NCI-H524 (cell line): Measurements from ENCODE around the gene CADPS2.

Source experiments
- DNase-seq, 2 experiments: peaks; one replicate each; lab custom pipeline; 2025; lab: John Stamatoyannopoulos, UW

Gene CADPS2

DNA sequence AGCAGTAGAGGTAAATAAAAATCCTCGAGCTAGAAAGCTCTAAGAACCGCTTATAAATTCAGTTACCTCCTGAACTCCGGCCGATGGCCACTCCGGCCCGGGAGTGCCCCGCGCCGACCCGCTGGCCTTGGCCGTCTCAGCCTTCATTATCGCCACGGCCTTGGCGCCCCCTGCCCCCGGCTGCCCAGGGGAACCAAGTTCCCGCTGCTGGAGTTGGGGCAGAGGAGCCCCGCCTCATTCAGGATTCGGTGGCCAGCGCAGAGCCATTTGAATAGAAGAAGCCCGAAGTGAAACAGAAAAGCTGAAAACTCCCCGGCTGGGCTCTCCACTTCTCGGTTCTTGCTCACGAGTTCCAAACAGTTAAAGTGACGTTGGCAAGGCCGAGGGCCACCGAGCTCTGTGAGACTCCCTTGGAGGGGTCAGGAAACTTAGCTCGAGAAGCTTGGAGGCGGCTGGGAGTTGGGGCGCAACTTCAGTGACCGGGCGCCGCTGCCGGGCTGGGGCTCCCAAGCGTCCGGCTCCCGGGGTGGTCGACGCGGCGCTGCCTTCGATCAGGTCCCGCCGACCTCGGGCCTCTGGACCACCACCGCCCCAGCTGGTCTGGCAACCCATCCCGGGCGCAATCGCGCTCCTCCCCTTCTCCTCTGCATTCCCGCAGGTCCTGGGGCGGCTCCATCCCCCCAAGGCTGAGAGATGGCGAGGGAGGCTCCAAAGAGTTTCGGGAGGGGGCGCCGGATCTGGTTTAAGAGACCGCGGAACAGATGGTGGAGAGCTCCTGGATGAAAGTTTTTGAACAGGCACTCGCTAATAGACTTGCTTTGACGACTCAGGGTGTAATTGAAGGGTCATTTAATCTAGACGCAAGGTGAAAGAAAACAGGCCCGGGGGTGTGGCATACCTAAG, 575.9 kb downstream of the CADPS2 start:
- DNase-seq: peak; percentile 9 to 58

- no peak for DNase-seq
Measured at GRCh38 chr7:122309421-122309820, 576.8 kb downstream of the CADPS2 start.

DNA sequence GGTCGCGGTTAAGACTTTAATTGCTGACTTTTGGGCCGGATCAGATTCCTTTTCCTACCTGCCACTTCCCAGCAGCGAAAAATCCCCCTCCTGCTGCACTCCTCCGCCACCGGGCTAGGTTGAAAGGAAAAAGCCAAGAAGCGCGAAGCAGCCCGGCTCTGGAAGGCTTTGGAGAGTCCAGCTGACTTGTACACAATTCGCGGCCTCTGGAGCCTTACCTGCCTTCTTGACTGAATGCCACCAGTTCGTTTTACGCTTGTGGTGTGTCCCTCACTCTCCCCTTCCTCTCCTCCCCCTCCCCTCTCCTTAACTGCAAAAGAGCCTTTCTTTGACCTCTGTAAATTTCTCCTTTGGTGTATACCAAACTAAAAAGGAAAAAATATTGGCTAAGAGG, 579.0 kb downstream of the CADPS2 start:
- peak; percentile 75 to 81 for DNase-seq

- DNase-seq: peak; percentile 55 to 64
Measured at GRCh38 chr7:122306320-122307227, 579.7 kb downstream of the CADPS2 start.

DNA sequence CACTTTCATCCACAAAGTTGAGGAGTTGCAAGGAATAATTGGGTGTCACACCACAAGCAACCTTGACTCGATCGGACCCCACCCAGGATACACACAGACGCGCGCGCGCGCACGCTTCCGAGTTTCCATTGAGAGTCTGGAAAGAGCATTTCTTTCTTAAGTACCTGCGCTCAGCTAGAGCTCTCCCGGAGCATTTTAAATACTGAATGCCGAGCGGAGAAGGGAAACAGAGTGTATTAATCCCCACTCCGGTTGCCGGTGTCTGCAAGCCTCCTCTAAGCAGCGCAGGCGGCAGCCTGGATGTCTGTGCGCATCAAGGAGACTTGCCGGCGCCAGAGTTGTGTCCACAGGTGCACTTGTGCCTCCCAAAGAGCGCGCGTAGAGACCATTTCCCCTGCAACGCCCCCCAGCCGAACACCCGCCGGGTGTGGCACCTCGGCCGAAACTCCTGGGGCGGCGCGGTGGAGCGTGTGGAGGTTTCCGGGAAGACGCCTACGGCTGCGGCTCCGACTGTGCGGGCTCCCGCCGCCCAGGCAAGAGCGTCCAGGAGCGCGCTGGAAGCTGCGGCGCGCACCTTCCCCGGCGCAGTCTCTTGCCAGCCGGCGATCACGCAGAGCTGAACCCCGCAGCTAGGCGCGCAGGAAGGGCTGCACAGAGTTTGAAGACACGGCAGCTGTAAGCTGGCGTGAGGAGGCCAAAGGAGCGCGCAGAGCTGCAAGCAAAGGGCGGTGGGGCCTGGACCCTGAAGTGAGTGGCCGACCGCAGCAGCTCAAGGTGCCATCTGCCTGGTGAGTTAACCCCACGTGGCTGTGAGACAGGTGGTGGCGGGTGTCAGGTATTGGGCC, 580.6 kb downstream of the CADPS2 start:
- DNase-seq: peak; percentile 50 to 70

- DNase-seq: no peak
Measured at GRCh38 chr7:122304996-122305421, 581.3 kb downstream of the CADPS2 start.

DNA sequence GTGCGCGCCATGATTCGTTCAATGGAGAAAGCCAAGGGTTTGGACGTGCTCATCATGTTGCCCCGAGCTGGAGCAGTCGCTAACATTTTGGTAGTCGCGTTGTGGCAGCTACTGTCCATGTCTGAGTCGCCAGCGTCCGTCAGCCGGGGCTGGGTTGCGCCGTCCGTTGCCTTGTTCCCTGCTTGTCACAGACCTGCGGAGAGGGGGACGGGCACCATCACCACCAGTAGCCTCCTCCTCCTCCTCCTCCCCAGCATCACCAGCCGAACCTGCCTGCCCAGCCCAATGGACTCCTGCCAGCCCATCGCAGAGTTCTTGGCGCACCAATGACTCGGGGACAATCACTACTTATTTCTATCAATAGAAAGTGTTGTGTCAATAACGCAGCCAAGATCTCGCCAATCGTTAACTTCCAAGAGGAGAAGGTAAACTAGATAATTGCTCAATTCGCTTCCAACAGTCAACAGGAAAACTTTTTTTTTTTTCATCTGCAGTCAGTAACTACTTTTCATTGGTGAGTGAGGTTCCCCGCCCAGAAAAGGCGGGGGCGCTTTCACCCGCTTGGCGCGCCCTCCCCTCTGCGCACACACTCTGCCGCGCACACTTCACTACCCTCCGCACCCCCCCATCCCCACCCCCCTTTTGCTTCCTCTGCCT, 581.8 kb downstream of the CADPS2 start, which contains the start of gene FEZF1:
TSS of gene FEZF1 (minus strand) at position 432 of the 657 bp plus-strand sequence. CDS start at position 119, 313 bp downstream.
- DNase-seq: peak; percentile 12 to 57

- DNase-seq: peak; percentile 7 to 32
Measured at GRCh38 chr7:122303531-122304318, 582.5 kb downstream of the CADPS2 start.

DNA sequence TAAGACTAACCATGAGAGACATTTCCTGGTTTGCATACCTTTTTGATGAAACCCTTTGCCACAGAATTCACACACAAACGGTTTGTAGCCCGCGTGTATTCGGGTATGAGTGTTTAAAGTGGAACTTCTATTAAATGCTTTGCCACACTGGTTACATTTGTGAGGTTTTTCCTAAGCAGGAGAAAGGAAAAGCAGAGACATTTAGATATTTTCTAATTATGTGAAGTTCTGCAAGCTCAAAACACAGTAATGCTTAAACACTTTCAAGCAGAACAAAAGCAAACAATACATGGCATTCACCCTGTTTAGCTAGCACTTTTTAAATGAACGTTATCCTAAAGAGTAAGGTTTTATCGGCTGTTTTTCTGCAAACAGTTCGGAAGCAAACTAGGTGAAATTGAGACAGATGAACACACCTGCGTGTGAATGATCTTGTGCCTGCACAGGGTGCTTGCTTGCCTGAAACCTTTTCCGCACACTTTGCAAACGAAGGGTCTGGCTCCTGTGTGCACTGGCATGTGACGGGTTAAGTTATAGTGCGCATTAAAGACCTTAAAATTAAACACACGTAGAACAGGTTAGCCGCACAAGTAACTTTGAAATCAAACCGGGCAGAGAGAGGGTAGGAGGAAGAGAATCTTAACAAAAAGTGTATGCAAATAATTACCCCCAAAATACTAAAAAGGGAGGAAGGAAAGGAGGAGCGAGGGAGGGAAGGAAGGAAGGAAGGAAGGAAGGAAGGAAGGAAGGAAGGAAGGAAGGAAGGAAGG, 583.3 kb downstream of the CADPS2 start:
- no peak for DNase-seq

- DNase-seq: no peak
Measured at GRCh38 chr7:122301858-122302760, 584.2 kb downstream of the CADPS2 start.

DNA sequence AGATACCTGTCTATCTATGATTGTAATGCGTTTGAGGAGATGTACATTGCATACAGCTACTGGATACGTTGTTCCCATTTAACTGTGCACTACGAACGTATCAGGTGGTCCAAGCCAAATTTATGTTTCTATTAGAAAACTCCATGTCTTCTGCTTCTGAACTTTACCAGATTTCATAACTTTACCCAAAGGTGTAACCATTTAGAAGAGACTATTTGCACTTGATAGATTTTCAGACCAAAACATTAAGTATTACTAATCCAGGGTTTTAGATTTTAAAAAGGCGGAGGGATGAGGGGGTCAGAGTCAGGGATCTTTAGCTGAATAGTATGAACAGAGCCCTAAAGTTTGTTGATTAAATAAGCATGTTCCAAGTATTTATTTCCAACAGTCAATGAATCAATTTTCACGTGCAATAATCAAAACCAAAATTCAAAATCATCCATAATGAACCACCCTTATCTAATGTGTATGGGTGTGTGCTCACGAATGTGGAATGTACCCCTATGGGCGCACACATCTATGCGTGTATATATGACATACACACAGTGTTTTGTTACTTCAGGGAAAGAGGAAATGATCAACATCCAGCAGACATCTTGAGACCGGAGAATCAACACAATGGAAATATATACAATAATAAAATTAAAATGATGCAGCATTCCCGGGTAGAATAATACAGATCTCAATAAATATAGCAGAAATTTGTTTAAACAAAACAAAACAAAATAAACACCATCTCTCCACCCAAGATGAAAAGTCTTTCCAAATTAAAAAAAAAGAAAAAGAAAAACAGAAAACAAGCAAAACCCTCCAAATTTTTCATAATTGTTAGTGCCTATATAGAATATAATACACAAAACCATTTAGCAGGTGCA, 585.1 kb downstream of the CADPS2 start:
- no peak for DNase-seq

DNA sequence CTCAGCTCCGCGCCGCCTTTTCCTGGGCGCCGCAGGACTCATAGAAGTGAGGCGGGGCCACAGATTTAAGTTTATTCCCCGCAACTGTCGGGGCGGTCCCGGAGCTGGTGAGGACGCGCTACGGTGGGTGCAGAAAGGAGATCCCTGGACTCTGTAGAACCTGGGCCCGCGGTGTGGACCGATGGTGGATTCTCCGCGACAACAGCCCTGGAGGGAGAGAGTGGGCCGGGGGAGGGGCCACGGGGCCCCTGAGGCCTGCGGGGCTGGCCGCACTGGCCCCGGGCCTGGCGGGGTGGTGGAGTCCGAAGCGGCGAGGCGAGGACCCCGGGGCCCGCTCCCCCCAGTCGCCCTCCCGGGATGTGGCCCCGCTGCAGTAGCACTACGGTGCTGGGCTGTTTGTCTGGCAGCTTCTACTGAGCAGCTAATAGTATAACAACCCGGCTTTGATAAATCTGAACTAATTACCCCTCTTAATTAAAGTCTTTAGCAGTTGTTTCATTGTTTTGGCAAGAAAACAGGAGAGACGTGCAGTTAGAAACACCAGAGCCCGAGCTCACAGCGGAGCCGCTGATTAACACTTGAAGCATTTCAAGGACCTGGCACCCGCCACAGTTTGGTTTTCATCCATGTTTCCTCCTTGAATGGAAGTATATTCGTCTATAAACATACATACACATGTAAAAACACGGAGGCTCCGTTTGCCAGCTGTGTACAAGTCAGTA, 585.9 kb downstream of the CADPS2 start:
- peak; percentile 16 to 38 for DNase-seq

GRCh38 chr7:122299624-122300210, 586.5 kb downstream of the CADPS2 start:
- DNase-seq: peak in 1 of 2 experiments; percentile 12

GRCh38 chr7:122298618-122299017, 587.6 kb downstream of the CADPS2 start:
- peak in 1 of 2 experiments; percentile 17 for DNase-seq

DNA sequence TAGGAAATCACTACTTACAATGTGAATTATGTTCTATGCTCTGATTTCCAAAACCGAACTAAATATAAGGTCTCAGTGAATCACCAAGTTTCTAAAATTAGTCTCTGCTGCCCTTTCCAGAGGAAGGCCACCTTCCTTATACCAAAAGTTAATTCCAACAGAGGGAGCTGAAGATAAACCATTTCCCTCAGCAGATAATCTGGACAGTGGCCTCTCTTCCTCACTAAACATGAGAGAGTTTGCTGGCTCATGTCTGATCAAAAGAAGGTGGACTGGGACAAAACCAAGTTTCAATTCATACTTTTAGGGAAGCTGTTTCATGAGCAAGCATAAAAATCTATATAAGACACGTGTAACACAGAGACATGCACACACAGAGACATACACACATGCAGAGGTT, 588.1 kb downstream of the CADPS2 start:
- DNase-seq: peak in 1 of 2 experiments; percentile 17

GRCh38 chr7:122291189-122291588, 595.1 kb downstream of the CADPS2 start:
- DNase-seq: no peak
